PC-3 (cell line): ENCODE results near the gene PTK6.

ENCODE experiments used
- EZH2 ChIP-seq: fragments of 300-600 bp; sonication (generic); IDR thresholded peaks from one replicate; pipeline ENCODE4 v1.6.1; 2017; ENCODE audit warnings: antibody characterized with exemption, mild to moderate bottlenecking, low read length; ENCODE audit not compliant: unreplicated experiment
- EZH2phosphoT487 ChIP-seq: fragments of 300-600 bp; sonication (generic); IDR thresholded peaks from 2 replicates; pipeline ENCODE4 v1.6.1; 2018; ENCODE audit warnings: mild to moderate bottlenecking, antibody characterized with exemption, low read length, borderline replicate concordance
- TF ChIP-seq, protein P1 (sequence below): fragments of 300-600 bp; sonication (generic); conservative IDR thresholded peaks from 2 replicates; pipeline ENCODE4 v1.5.1; 2017; ENCODE audit warnings: antibody characterized with exemption, low read depth, mild to moderate bottlenecking, low read length

DNA sequence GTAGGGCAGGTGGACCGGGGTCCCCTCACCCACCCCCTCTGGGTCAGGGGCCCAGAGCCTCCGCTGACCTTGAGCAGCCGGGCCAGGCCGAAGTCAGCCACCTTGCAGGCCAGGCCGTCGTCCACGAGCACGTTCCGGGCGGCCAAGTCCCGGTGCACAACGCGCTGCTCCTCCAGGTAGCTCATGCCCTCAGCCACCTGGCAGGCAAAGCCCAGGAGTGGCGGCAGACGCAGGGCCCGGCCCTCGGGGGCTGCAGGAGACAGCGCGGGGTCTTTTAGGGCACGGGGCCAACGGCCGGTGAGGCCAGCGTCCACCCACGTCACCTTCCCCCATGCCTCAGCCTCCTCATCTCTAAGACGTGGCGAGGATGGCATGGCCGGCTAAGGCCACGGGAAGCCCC, 4.2 kb upstream of the PTK6 start:
- TF ChIP-seq, protein P1, sequence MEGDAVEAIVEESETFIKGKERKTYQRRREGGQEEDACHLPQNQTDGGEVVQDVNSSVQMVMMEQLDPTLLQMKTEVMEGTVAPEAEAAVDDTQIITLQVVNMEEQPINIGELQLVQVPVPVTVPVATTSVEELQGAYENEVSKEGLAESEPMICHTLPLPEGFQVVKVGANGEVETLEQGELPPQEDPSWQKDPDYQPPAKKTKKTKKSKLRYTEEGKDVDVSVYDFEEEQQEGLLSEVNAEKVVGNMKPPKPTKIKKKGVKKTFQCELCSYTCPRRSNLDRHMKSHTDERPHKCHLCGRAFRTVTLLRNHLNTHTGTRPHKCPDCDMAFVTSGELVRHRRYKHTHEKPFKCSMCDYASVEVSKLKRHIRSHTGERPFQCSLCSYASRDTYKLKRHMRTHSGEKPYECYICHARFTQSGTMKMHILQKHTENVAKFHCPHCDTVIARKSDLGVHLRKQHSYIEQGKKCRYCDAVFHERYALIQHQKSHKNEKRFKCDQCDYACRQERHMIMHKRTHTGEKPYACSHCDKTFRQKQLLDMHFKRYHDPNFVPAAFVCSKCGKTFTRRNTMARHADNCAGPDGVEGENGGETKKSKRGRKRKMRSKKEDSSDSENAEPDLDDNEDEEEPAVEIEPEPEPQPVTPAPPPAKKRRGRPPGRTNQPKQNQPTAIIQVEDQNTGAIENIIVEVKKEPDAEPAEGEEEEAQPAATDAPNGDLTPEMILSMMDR: no peak
- no peak for TF ChIP-seq EZH2
- no peak for TF ChIP-seq EZH2phosphoT487
